CD4-positive, alpha-beta T cell treated with Interleukin-4 for 1 hour (primary cell): ENCODE data around the gene UBE2E2.

Source experiments
- DNase-seq, 2 donors: peaks; one replicate each; pipeline ENCODE4 v3.0.0-alpha.2; 2020 to 2022

Gene UBE2E2

GRCh38 chr3:23549148-23549910 is 346.2 kb downstream of the UBE2E2 start:
- no peak for DNase-seq

- DNase-seq: no peak
Measured at GRCh38 chr3:23550402-23550801, 347.3 kb downstream of the UBE2E2 start.

GRCh38 chr3:23552506-23552905 is 349.4 kb downstream of the UBE2E2 start:
- no peak for DNase-seq

- DNase-seq: no peak
Measured at GRCh38 chr3:23553353-23553752, 350.2 kb downstream of the UBE2E2 start.

- no peak for DNase-seq
Measured at GRCh38 chr3:23565041-23565775, 362.1 kb downstream of the UBE2E2 start.

- DNase-seq: no peak
Measured at GRCh38 chr3:23566499-23566898, 363.4 kb downstream of the UBE2E2 start.

GRCh38 chr3:23567917-23568316 is 364.8 kb downstream of the UBE2E2 start:
- no peak for DNase-seq

- no peak for DNase-seq
Measured at GRCh38 chr3:23573827-23574226, 370.7 kb downstream of the UBE2E2 start.

- DNase-seq: no peak
Measured at GRCh38 chr3:23574822-23575315, 371.7 kb downstream of the UBE2E2 start.

- no peak for DNase-seq
Measured at GRCh38 chr3:23575697-23576096, 372.6 kb downstream of the UBE2E2 start.

GRCh38 chr3:23576379-23576959 is 373.3 kb downstream of the UBE2E2 start:
- DNase-seq: no peak

GRCh38 chr3:23580096-23580713 is 377.1 kb downstream of the UBE2E2 start:
- DNase-seq: no peak

GRCh38 chr3:23583980-23584740 is 381.0 kb downstream of the UBE2E2 start:
- DNase-seq: no peak

GRCh38 chr3:23587513-23587912 is 384.4 kb downstream of the UBE2E2 start:
- DNase-seq: no peak

GRCh38 chr3:23588547-23588946 is 385.4 kb downstream of the UBE2E2 start:
- DNase-seq: no peak

GRCh38 chr3:23589602-23590001 is 386.5 kb downstream of the UBE2E2 start:
- no peak for DNase-seq

- no peak for DNase-seq
Measured at GRCh38 chr3:23590424-23591273, 387.5 kb downstream of the UBE2E2 start.

- no peak for DNase-seq
Measured at GRCh38 chr3:23591374-23591773, 388.2 kb downstream of the UBE2E2 start.

GRCh38 chr3:23592961-23593931 is 390.1 kb downstream of the UBE2E2 start:
- no peak for DNase-seq

- DNase-seq: no peak
Measured at GRCh38 chr3:23594066-23594465, 390.9 kb downstream of the UBE2E2 start.
